Aorta (tissue), 5 donors: Measurements from ENCODE around the gene PRCP. TPM values are rescaled to one million over a fixed set of nuclear protein-coding genes. Genes with fewer than 3 reads are reported as not detected.

Experiments used
- ATAC-seq: fragments of 200-7000 bp; cut with Tn5 transposase; one replicate; pipeline ENCODE4 v1.9.1; 2022; ENCODE audit warnings: moderate library complexity; ENCODE audit not compliant: low FRiP score
- DNase-seq, 2 donors: peaks; one replicate each; pipeline ENCODE4 v3.0.0-alpha.2; 2020
- H3K27ac ChIP-seq, 2 donors: one replicate each; pipeline ENCODE4 v1.5.1; 2013; ENCODE audit warnings: low read length in 2 of 2, mild to moderate bottlenecking in 2 of 2, moderate library complexity in 2 of 2, control low read depth in 1 of 2, inconsistent platforms in 1 of 2, low read depth in 1 of 2
- H3K27me3 ChIP-seq, 2 donors: one replicate each; pipeline ENCODE4 v1.6.1; 2013; ENCODE audit warnings: control low read depth in 1 of 2, low read length in 1 of 2, mild to moderate bottlenecking in 1 of 2, moderate library complexity in 1 of 2; ENCODE audit not compliant: insufficient read depth in 2 of 2, control insufficient read depth in 1 of 2
- H3K36me3 ChIP-seq, 2 donors: one replicate each; pipeline ENCODE4 v1.6.1; 2013; ENCODE audit warnings: control low read depth in 1 of 2, low read length in 1 of 2, mild to moderate bottlenecking in 1 of 2; ENCODE audit not compliant: insufficient read depth in 2 of 2, control insufficient read depth in 1 of 2
- H3K4me1 ChIP-seq, 2 donors: one replicate each; pipeline ENCODE4 v1.6.1; 2013; ENCODE audit warnings: low read length in 2 of 2, control low read depth in 1 of 2, mild to moderate bottlenecking in 1 of 2, moderate library complexity in 1 of 2; ENCODE audit not compliant: insufficient read depth in 2 of 2, control insufficient read depth in 1 of 2
- H3K4me3 ChIP-seq, 2 donors: one replicate each; pipeline ENCODE4 v1.5.1; 2013; ENCODE audit warnings: low read length in 2 of 2, control low read depth in 1 of 2, mild to moderate bottlenecking in 1 of 2
- H3K9me3 ChIP-seq: one replicate; pipeline ENCODE4 v1.6.1; 2013; ENCODE audit warnings: mild to moderate bottlenecking, low read length; ENCODE audit not compliant: control insufficient read depth
- WGBS, 2 donors: extraction: QIAGEN DNeasy Blood & Tissue Kit; methylation state at CpG; one replicate each; pipeline ENCODE4 v1.1.7; 2013; 5-methylcytosine and 5-hydroxymethylcytosine counted together
- intact Hi-C, 2 donors: fragments of 100-400 bp; cut with DNase I; formaldehyde crosslinking; loops; one replicate each; pipeline versions ENCODE4 v1.14.2 to v1.15.0; 2022
- polyA plus RNA-seq, 2 donors: library from polyadenylated mRNA; stranded (reverse); fragments of 200-250 nt; gene quantifications; one replicate each; pipeline ENCODE4 v1.2.3, GENCODE V29; 2013
- total RNA-seq, 2 donors: library from RNA; stranded (reverse); fragmentation: NEBNext Ultra II Directional; extraction: Animal tissue kit (Norgen Biotek cat#: 25700); gene quantifications; one replicate each; pipeline ENCODE4 v1.2.1, GENCODE V29; 2021
- donor health status: healthy with polysubstance abuse.
- donor health status: Bipolar disorder and iron deficiency.
- donor health status: DM: no; HTN: no; CAD: no.
- donor health status: DM: no; HTN: no; CAD: no.
- donor health status: DM: yes; HTN: yes; CAD: no.

Gene PRCP
- total and polyA plus RNA-seq, 4 donors: 26.2 to 183 (median 66.3) TPM

- H3K4me3 ChIP-seq: no peak overlapping the region
- ATAC-seq (no peak), DNase-seq (no peak)
- intact Hi-C loops: loop anchor here (5.0 to 10.0 kb wide), 10 partner anchors 82 to 922 kb away; partner anchors contain the start of genes ANKRD42 (in 2 of the 2), RAB30 (in 2 of the 2) and CCDC90B (in 1 of the 2)
- no peaks in the 10 kb centered on the region for H3K27me3 ChIP-seq
- H3K27ac ChIP-seq: no peak overlapping the region
- no peaks in the 10 kb centered on the region for H3K9me3 ChIP-seq
- no peaks in the 10 kb centered on the region for H3K36me3 ChIP-seq
- H3K4me1 ChIP-seq: peaks cover 0 to 2% of the 10 kb centered on the region in 2 donors
- WGBS, 2 donors: 72 to 73% methylated on average over 3 of the region's 3 CpGs
Observed at GRCh38 chr11:82902880-82903279, 2.6 kb upstream of the PRCP start.

GRCh38 chr11:82901922-82902485 lies 1.8 kb upstream of the PRCP start:
- DNase-seq (no peak), ATAC-seq (no peak)
- H3K36me3 ChIP-seq: no peaks in the 10 kb centered on the region
- no peaks in the 10 kb centered on the region for H3K9me3 ChIP-seq
- H3K4me1 ChIP-seq: peaks cover 0 to 2% of the 10 kb centered on the region in 2 donors
- intact Hi-C loops: loop anchor here (1.0 to 10.0 kb wide), 12 partner anchors 83 to 923 kb away; partner anchors contain the start of genes ANKRD42 (in 2 of the 2), RAB30 (in 2 of the 2), CCDC90B (in 1 of the 2) and PCF11 (in 1 of the 2)
- H3K27ac ChIP-seq: no peak overlapping the region
- no peaks in the 10 kb centered on the region for H3K27me3 ChIP-seq
- H3K4me3 ChIP-seq: no peak overlapping the region
- 1 to 2% methylated on average over 15 of the region's 15 CpGs for WGBS, 2 donors

- Histone ChIP-seq H3K27me3 (no peaks in the 10 kb centered on the region), H3K4me3 (peak within 1 kb of the TSS; percentile 51 to 62), H3K36me3 (no peaks in the 10 kb centered on the region), H3K9me3 (no peaks in the 10 kb centered on the region), H3K27ac (peak within 1 kb of the TSS; percentile 43 to 69), H3K4me1 (peaks cover 0 to 2% of the 10 kb centered on the region in 2 donors)
- 0% methylated on average over 49 of the region's 49 CpGs for WGBS, 2 donors
- ATAC-seq: peak; percentile 95
- intact Hi-C loops: loop anchor here (1.0 to 10.0 kb wide), 12 partner anchors 83 to 923 kb away; partner anchors contain the start of genes ANKRD42 (in 2 of the 2), RAB30 (in 2 of the 2), CCDC90B (in 1 of the 2) and PCF11 (in 1 of the 2)
- DNase-seq: peak; percentile 98
Observed at GRCh38 chr11:82901165-82901921, 1.1 kb upstream of the PRCP start, which contains the start of gene DDIAS. DDIAS (plus strand) TSS chr11:82901736; CDS start chr11:82914739, 13,003 bp downstream.

DNA sequence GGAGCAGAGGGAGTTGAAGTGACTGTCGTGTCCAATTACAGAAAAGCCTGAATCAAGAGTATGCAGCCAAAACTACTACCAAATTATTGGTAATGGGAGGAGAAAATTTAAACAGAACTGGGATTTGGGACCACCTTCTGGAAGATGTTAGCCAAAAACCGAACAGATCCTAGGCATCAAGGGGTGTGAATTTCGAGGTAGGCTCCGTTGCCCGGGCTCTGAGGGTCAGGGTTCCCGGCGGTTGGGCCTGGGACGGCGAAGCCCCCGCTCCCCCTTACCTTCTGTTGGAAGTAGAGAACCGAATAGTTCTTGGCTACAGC lies 313 bp downstream of the PRCP start:
- WGBS, 2 donors: 1% methylated on average over 11 of the region's 11 CpGs
- DNase-seq (no peak), ATAC-seq (no peak)
- H3K4me3 ChIP-seq: peak overlapping the region; percentile 42 to 51
- H3K9me3 ChIP-seq: no peaks in the 10 kb centered on the region
- H3K27ac ChIP-seq: peak overlapping the region in 1 of 2 donors; percentile 4
- H3K27me3 ChIP-seq: no peaks in the 10 kb centered on the region
- no peaks in the 10 kb centered on the region for H3K36me3 ChIP-seq
- H3K4me1 ChIP-seq: peaks cover 0 to 2% of the 10 kb centered on the region in 2 donors
- intact Hi-C loops: loop anchor here (2.0 to 10.0 kb wide), 11 partner anchors 85 to 925 kb away; partner anchors contain the start of genes ANKRD42 (in 2 of the 2), RAB30 (in 2 of the 2), CCDC90B (in 1 of the 2) and PCF11 (in 1 of the 2)

DNA sequence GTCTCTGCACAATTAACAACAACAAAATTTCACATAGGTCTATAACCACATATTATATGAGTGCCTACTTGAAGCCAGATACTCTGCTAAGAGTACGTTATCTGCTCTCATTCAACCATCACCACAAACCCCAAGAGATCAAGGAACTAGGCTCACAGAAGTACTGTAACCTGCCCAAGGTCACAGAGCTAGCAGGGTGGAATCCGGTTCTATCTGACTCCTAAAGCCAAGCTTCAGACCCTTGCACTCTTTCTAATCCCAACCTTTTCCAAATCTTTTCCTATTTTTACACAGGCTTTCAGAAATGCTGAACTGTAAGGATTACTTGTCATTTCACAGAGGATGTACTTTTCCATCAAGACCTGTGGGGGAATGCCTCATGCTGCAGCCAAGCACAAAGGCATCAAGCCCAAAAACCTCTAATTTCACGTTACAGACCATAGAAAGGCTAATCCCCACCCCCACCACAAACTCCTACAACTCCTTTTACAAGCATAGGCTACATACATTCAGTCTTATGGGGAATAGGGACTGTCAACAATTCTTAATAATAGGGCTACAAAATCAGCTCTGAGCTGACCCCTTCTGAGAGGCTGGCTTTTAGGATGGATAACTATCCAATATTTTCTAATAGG lies 927 bp downstream of the PRCP start:
- Histone ChIP-seq H3K27me3 (no peaks in the 10 kb centered on the region), H3K27ac (no peak overlapping the region), H3K9me3 (no peaks in the 10 kb centered on the region), H3K4me1 (peaks cover 0 to 2% of the 10 kb centered on the region in 2 donors), H3K36me3 (no peaks in the 10 kb centered on the region), H3K4me3 (peak overlapping the region; percentile 42 to 51)
- DNase-seq: no peak
- no peak for ATAC-seq
- 44 to 48% methylated on average over 3 of the region's 3 CpGs for WGBS, 2 donors
- intact Hi-C loops: loop anchor here in 1 of 2 donors (5.0 kb wide), 1 partner anchor 353 kb away; no protein-coding TSS in a partner anchor

GRCh38 chr11:82898241-82898640 lies 2.0 kb downstream of the PRCP start:
- no peak for ATAC-seq
- Histone ChIP-seq H3K4me3 (no peak overlapping the region), H3K36me3 (no peaks in the 10 kb centered on the region), H3K4me1 (peaks cover 0 to 2% of the 10 kb centered on the region in 2 donors), H3K27ac (no peak overlapping the region), H3K27me3 (no peaks in the 10 kb centered on the region), H3K9me3 (no peaks in the 10 kb centered on the region)
- 42 to 49% methylated on average over 1 of the region's 1 CpG for WGBS, 2 donors
- intact Hi-C loops: loop anchor here in 1 of 2 donors (5.0 kb wide), 1 partner anchor 354 kb away; no protein-coding TSS in a partner anchor
- no peak for DNase-seq

DNA sequence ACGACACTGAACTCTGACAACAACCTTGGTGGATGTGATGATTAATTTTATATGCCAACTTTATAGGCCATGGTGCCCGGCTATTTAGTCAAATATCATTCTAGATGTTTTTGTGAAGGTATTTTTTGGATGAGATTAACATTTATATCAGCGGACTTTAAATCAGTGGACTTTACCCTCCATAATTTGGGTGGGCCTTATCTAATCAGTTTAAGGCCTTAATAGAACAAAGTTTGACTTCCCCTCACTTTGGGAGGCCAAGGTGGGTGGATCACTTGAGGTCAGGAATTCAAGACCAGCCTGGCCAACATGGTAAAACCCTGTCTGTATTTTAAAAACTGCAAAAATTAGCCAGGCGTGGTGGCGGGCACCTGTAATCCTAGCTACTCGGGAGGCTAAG lies 4.0 kb downstream of the PRCP start:
- no peaks in the 10 kb centered on the region for H3K27me3 ChIP-seq
- no peak overlapping the region for H3K4me3 ChIP-seq
- 96% methylated on average over 6 of the region's 6 CpGs for WGBS, 2 donors
- no peak for ATAC-seq
- no peak overlapping the region for H3K27ac ChIP-seq
- H3K4me1 ChIP-seq: no peaks in the 10 kb centered on the region
- H3K36me3 ChIP-seq: no peaks in the 10 kb centered on the region
- no peak for DNase-seq
- no peaks in the 10 kb centered on the region for H3K9me3 ChIP-seq
- intact Hi-C loops: loop anchor here in 1 of 2 donors (5.0 kb wide), 1 partner anchor 356 kb away; no protein-coding TSS in a partner anchor

DNA sequence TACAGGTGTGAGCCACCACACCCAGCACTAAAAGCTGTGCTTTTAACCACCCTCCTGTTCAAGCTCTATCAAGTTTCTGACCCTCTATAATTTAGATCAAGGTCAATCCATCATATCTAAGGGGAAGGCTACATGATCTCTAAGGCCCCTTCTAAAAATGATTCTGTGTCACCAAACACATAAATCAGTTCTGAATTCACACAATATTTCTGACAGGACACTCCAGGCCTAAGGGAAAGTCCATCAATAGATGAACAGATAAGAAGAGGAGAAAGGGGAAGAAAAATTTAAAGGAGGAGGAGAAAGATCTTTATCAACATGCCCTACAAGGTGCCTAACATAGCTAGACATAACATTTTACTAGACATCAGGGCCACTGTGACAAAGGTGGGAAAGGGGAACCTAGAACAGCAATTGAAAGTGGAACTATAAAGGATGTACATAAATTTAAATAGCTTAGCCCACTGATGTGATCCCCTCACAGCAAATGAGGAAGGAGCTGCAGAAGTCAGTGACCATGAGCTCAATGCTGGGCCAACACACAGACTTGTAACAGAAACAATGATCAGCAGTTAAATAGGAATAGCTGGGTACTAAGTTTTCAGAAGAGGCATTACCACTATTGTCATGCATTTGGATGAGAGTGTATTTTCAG lies 4.7 kb downstream of the PRCP start:
- no peak for ATAC-seq

More for the DNA sequence above, 4.7 kb downstream of the PRCP start:
- Histone ChIP-seq H3K36me3 (no peaks in the 10 kb centered on the region), H3K4me3 (no peak overlapping the region), H3K27me3 (no peaks in the 10 kb centered on the region), H3K9me3 (no peaks in the 10 kb centered on the region), H3K4me1 (no peaks in the 10 kb centered on the region), H3K27ac (no peak overlapping the region)
- no peak for DNase-seq
- intact Hi-C loops: loop anchor here in 1 of 2 donors (5.0 kb wide), 1 partner anchor 357 kb away; no protein-coding TSS in a partner anchor
